Epithelial cell of proximal tubule (primary cell): Measurements from ENCODE around the gene PRDM16. TPM values are rescaled to one million over a fixed set of nuclear protein-coding genes. Genes with fewer than 3 reads are reported as not detected.

Experiments
- DNase-seq: peaks from one replicate; pipeline ENCODE4 v3.0.0-alpha.2; 2011; ENCODE audit warnings: low read depth
- H3K4me3 ChIP-seq: 2 replicates; pipeline ENCODE4 v1.5.1; 2011; ENCODE audit warnings: low read depth, mild to moderate bottlenecking, low read length
- CTCF ChIP-seq: conservative IDR thresholded peaks from 2 replicates; pipeline ENCODE4 v1.5.1; 2012; ENCODE audit warnings: low read depth, mild to moderate bottlenecking, low read length
- total RNA-seq: library from RNA; depleted of rRNA; stranded (reverse); fragments of >200 nt; gene quantifications from 2 replicates; pipeline ENCODE4 v1.2.3, GENCODE V29; 2015

Gene PRDM16
- total RNA-seq, 1 donor from 2014 or later, result 0.06 TPM

GRCh38 chr1:3091334-3091733, 22.3 kb downstream of the PRDM16 start:
- no peak overlapping the region for H3K4me3 ChIP-seq
- DNase-seq, result no peak
- no peak for TF ChIP-seq CTCF

GRCh38 chr1:3092530-3092929, 23.5 kb downstream of the PRDM16 start:
- no peak overlapping the region for H3K4me3 ChIP-seq
- TF ChIP-seq CTCF, result no peak
- DNase-seq, result no peak

- no peak for DNase-seq
- TF ChIP-seq CTCF, result no peak
- H3K4me3 ChIP-seq, result no peak overlapping the region
These were observed 25.1 kb downstream of the PRDM16 start for GRCh38 chr1:3093898-3094626.

- no peak for TF ChIP-seq CTCF
- H3K4me3 ChIP-seq, result no peak overlapping the region
These were observed 26.1 kb downstream of the PRDM16 start for GRCh38 chr1:3094863-3095780.

GRCh38 chr1:3096345-3096744, 27.3 kb downstream of the PRDM16 start:
- TF ChIP-seq CTCF, result no peak
- no peak for DNase-seq
- no peak overlapping the region for H3K4me3 ChIP-seq

More at GRCh38 chr1:3094863-3095780, 26.1 kb downstream of the PRDM16 start:
- no peak for DNase-seq

- H3K4me3 ChIP-seq, result no peak overlapping the region
- DNase-seq, result no peak
- TF ChIP-seq CTCF, result no peak
These were observed 28.2 kb downstream of the PRDM16 start for GRCh38 chr1:3097231-3097630.
